Measurements from ENCODE around the gene OTULIN.

Gene OTULIN

GRCh38 chr5:14744296-14745187 is 80.0 kb downstream of the OTULIN start:
- DNase-seq = no peak

- DNase-seq = no peak
These were observed 80.7 kb downstream of the OTULIN start for GRCh38 chr5:14745188-14745563.

- DNase-seq = no peak
These were observed 81.2 kb downstream of the OTULIN start for GRCh38 chr5:14745753-14746152.

GRCh38 chr5:14748180-14748900 is 83.8 kb downstream of the OTULIN start:
- DNase-seq = no peak
